Type B pancreatic cell (in vitro differentiated cells): Measurements from ENCODE around the gene AKTIP. TPM values are rescaled to one million over a fixed set of nuclear protein-coding genes. Genes with fewer than 3 reads are reported as not detected.

Source experiments
- DNase-seq: peaks from one replicate; pipeline ENCODE4 v3.0.0; 2021; ENCODE audit warnings: mixed read lengths; ENCODE audit not compliant: unreplicated experiment; ENCODE audit errors: extremely low spot score
- H3K27ac Mint-ChIP-seq: 2 replicates; pipeline ENCODE4 v1.8.0; 2021; ENCODE audit warnings: mild to moderate bottlenecking, mixed read lengths
- H3K27me3 Mint-ChIP-seq: 2 replicates; pipeline ENCODE4 v1.8.0; 2021; ENCODE audit warnings: mixed read lengths
- H3K36me3 Mint-ChIP-seq: 2 replicates; pipeline ENCODE4 v1.8.0; 2021; ENCODE audit warnings: mixed read lengths
- H3K4me1 Mint-ChIP-seq: one replicate; pipeline ENCODE4 v1.8.0; 2021; ENCODE audit warnings: mixed read lengths; ENCODE audit not compliant: unreplicated experiment
- H3K4me3 Mint-ChIP-seq: 2 replicates; pipeline ENCODE4 v1.8.0; 2021; ENCODE audit warnings: mild to moderate bottlenecking, mixed read lengths
- H3K9me3 Mint-ChIP-seq: 2 replicates; pipeline ENCODE4 v1.8.0; 2021; ENCODE audit warnings: mixed read lengths
- CTCF ChIP-seq: fragments of 200-600 bp; sonication (generic); conservative IDR thresholded peaks from 2 replicates; pipeline ENCODE4 v1.5.0; 2021; ENCODE audit warnings: antibody characterized with exemption, mild to moderate bottlenecking
- total RNA-seq: library from RNA; stranded (reverse); gene quantifications from 2 replicates; pipeline ENCODE4 v1.2.1, GENCODE V29; 2021; ENCODE audit warnings: low replicate concordance

The AKTIP gene
- total RNA-seq, 1 donor from 2014 or later = 35.4 TPM

- Mint-ChIP-seq H3K4me1 (peaks cover 5% of the 10 kb centered on the region), H3K36me3 (no peaks in the 10 kb centered on the region), H3K27ac (peak overlapping the region; percentile 34), H3K27me3 (no peaks in the 10 kb centered on the region), H3K4me3 (no peak overlapping the region), H3K9me3 (no peaks in the 10 kb centered on the region)
- TF ChIP-seq CTCF = no peak
- no peak for DNase-seq
Measured at GRCh38 chr16:53530046-53530445, 27.0 kb upstream of the AKTIP start.

GRCh38 chr16:53529513-53529912 is 26.5 kb upstream of the AKTIP start:
- no peak for DNase-seq
- Mint-ChIP-seq H3K27me3 (no peaks in the 10 kb centered on the region), H3K4me1 (peaks cover 5% of the 10 kb centered on the region), H3K27ac (no peak overlapping the region), H3K4me3 (no peak overlapping the region), H3K9me3 (no peaks in the 10 kb centered on the region), H3K36me3 (no peaks in the 10 kb centered on the region)
- no peak for TF ChIP-seq CTCF

GRCh38 chr16:53528797-53529196 is 25.8 kb upstream of the AKTIP start:
- peaks cover 5% of the 10 kb centered on the region for H3K4me1 Mint-ChIP-seq
- no peak for TF ChIP-seq CTCF
- no peak overlapping the region for H3K4me3 Mint-ChIP-seq
- no peak for DNase-seq
- H3K27me3 Mint-ChIP-seq = no peaks in the 10 kb centered on the region
- no peaks in the 10 kb centered on the region for H3K36me3 Mint-ChIP-seq
- H3K27ac Mint-ChIP-seq = no peak overlapping the region
- no peaks in the 10 kb centered on the region for H3K9me3 Mint-ChIP-seq

- Mint-ChIP-seq H3K9me3 (no peaks in the 10 kb centered on the region), H3K27ac (no peak overlapping the region)
Measured at GRCh38 chr16:53523971-53524548, 21.1 kb upstream of the AKTIP start.

GRCh38 chr16:53523126-53523804 is 20.3 kb upstream of the AKTIP start:
- Mint-ChIP-seq H3K36me3 (no peaks in the 10 kb centered on the region), H3K4me3 (no peak overlapping the region), H3K9me3 (no peaks in the 10 kb centered on the region), H3K27me3 (no peaks in the 10 kb centered on the region), H3K4me1 (no peaks in the 10 kb centered on the region), H3K27ac (no peak overlapping the region)
- no peak for TF ChIP-seq CTCF
- DNase-seq = no peak

More at GRCh38 chr16:53523971-53524548, 21.1 kb upstream of the AKTIP start:
- Mint-ChIP-seq H3K4me3 (no peak overlapping the region), H3K36me3 (no peaks in the 10 kb centered on the region), H3K4me1 (no peaks in the 10 kb centered on the region), H3K27me3 (no peaks in the 10 kb centered on the region)
- no peak for DNase-seq
- no peak for TF ChIP-seq CTCF
